GM12891 (cell line): Measurements from ENCODE around the gene RRM2.
"Not testable (repeated sequence)": the region's sequence is repeated elsewhere in the genome, so short reads cannot be mapped to it uniquely, and the experiment has no call there.

Experiments used
- PAX5 ChIP-seq: IDR thresholded peaks from 2 replicates; pipeline ENCODE4 v1.6.1; 2011; ENCODE audit warnings: low read length, moderate library complexity, mild to moderate bottlenecking; ENCODE audit not compliant: insufficient read depth, severe bottlenecking
- POLR2A ChIP-seq: IDR thresholded peaks from 2 replicates; pipeline ENCODE4 v1.6.1; 2011; ENCODE audit warnings: low read depth, low read length, control low read depth
- POLR2AphosphoS5 ChIP-seq: IDR thresholded peaks from 2 replicates; pipeline ENCODE4 v1.6.1; 2011; ENCODE audit warnings: low read depth, low read length, control low read depth
- POU2F2 ChIP-seq: IDR thresholded peaks from 2 replicates; pipeline ENCODE4 v1.6.1; 2011; ENCODE audit warnings: low read depth, mild to moderate bottlenecking, control low read depth, low read length, moderate library complexity
- SPI1 ChIP-seq: IDR thresholded peaks from 2 replicates; pipeline ENCODE4 v1.6.1; 2011; ENCODE audit warnings: low read depth, low read length, control low read depth
- TAF1 ChIP-seq: IDR thresholded peaks from 2 replicates; pipeline ENCODE4 v1.6.1; 2011; ENCODE audit warnings: low read depth, low read length, control low read depth

GRCh38 chr2:10091889-10092244, 30.7 kb upstream of the RRM2 start:
- not testable (repeated sequence) for TF ChIP-seq POLR2A, SPI1, TAF1, POLR2AphosphoS5, PAX5, POU2F2
